Lower leg skin (tissue), 4 donors: ENCODE data around the gene FAM209A. TPM values are rescaled to one million over a fixed set of nuclear protein-coding genes. Genes with fewer than 3 reads are reported as not detected.
"Not testable (repeated sequence)": the region's sequence is repeated elsewhere in the genome, so short reads cannot be mapped to it uniquely, and the experiment has no call there.

Experiments
- DNase-seq, 2 donors: peaks; one replicate each; pipeline ENCODE4 v3.0.0-alpha.2; 2019; ENCODE audit warnings: low spot score in 2 of 2
- H3K4me3 ChIP-seq: fragments of 200-600 bp; sonication (generic); 2 replicates; pipeline ENCODE4 v1.5.1; 2017; ENCODE audit warnings: mild to moderate bottlenecking, low read depth; ENCODE audit not compliant: poor library complexity, severe bottlenecking
- POLR2A ChIP-seq, 2 donors: fragments of 450-650 bp; IDR thresholded peaks; one replicate each; pipeline ENCODE4 v1.6.1; 2016 to 2017; ENCODE audit warnings: antibody characterized with exemption in 2 of 2, mild to moderate bottlenecking in 1 of 2, moderate library complexity in 1 of 2
- WGBS, 2 donors: methylation state at CpG; one replicate each; pipeline ENCODE4 v1.1.5; 2018; 5-methylcytosine and 5-hydroxymethylcytosine counted together
- intact Hi-C: fragments of 100-400 bp; cut with DNase I; formaldehyde crosslinking; loops from one replicate; pipeline ENCODE4 v1.15.0; 2023; ENCODE audit warnings: low total_unique reads
- total RNA-seq, 4 donors: library from RNA; depleted of rRNA; stranded (reverse); fragments of >200 nt; gene quantifications; one replicate each; pipeline ENCODE4 v1.1.0, GENCODE V29; 2016
- TF ChIP-seq, protein P1 (sequence below), 3 donors: fragments of 450-650 bp; IDR thresholded peaks; one replicate each; pipeline ENCODE4 v1.5.1; 2016; ENCODE audit warnings: antibody characterized with exemption in 3 of 3, mild to moderate bottlenecking in 3 of 3, moderate library complexity in 2 of 3

FAM209A gene
- total RNA-seq, 4 donors from 2014 or later = 0.81 TPM; not detected in 3

DNA sequence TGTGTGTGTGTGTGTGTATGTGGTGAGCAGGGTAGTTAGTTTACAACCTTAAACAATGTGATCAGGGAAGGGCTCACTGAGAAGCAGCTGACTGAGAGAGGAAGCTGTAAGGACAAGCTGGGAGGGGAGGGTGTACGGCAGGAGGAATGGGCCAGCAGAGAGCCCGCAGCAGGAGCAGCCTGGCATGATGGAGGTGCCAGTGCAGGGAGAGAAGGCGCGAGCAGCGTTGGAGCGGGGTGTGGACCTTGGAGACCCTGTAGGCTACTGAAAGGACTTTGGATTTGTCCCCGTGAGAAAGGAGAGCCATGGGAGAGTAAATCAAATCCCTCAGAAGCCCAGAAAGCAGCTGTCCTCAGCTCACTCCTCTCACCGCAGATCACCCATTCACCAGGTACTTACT is 27.0 kb downstream of the FAM209A start:
- DNase-seq = no peak
- whole genome bisulfite sequencing, 2 donors = 89 to 90% methylated on average over 8 of the region's 8 CpGs
- TF ChIP-seq POLR2A (IDR thresholded peaks at IDR 0.05) = no peak
- intact Hi-C loops = loop anchor here (10.0 kb wide), 2 partner anchors 433 to 503 kb away; no protein-coding TSS in a partner anchor
- no peak overlapping the region for H3K4me3 ChIP-seq

DNA sequence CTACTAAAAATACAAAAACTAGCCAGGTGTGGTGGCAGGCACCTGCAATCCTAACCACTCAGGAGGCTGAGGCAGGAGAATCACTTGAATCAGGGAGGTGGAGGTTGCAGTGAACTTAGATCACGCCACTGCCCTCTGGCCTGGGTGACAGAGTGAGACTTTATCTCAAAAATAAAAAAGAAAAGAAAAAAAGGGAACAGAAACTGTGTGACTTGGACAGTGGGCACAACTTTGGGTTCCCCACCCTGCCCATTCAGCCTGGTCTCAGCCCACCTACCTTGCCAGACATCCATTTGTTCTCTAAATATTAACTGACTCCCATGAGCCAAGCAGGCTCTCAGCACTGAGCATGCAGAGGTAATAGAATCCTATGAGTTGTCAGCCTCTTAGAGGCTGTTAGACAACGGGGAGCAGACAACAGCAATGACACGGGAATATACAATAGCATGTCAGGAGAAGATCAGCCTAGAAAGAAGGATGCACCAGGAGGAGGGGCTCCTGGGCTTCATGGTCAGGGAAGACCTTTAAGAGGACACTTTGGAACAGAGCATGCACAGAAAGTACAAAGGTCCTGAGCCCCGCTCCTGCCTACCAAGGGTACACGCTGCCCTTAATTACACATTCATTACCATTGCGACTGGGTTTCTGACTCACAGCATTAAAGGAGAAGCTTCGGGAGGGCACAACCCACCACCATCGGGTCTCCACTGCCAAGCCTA is 28.5 kb downstream of the FAM209A start:
- TF ChIP-seq POLR2A (IDR thresholded peaks at IDR 0.05) = no peak
- TF ChIP-seq, protein P1, sequence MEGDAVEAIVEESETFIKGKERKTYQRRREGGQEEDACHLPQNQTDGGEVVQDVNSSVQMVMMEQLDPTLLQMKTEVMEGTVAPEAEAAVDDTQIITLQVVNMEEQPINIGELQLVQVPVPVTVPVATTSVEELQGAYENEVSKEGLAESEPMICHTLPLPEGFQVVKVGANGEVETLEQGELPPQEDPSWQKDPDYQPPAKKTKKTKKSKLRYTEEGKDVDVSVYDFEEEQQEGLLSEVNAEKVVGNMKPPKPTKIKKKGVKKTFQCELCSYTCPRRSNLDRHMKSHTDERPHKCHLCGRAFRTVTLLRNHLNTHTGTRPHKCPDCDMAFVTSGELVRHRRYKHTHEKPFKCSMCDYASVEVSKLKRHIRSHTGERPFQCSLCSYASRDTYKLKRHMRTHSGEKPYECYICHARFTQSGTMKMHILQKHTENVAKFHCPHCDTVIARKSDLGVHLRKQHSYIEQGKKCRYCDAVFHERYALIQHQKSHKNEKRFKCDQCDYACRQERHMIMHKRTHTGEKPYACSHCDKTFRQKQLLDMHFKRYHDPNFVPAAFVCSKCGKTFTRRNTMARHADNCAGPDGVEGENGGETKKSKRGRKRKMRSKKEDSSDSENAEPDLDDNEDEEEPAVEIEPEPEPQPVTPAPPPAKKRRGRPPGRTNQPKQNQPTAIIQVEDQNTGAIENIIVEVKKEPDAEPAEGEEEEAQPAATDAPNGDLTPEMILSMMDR (IDR thresholded peaks at IDR 0.05) = no peak
- no peak for DNase-seq
- intact Hi-C loops = loop anchor here (10.0 kb wide), 2 partner anchors 432 to 502 kb away; no protein-coding TSS in a partner anchor
- 71 to 74% methylated on average over 8 of the region's 8 CpGs for WGBS, 2 donors
- H3K4me3 ChIP-seq = no peak overlapping the region

DNA sequence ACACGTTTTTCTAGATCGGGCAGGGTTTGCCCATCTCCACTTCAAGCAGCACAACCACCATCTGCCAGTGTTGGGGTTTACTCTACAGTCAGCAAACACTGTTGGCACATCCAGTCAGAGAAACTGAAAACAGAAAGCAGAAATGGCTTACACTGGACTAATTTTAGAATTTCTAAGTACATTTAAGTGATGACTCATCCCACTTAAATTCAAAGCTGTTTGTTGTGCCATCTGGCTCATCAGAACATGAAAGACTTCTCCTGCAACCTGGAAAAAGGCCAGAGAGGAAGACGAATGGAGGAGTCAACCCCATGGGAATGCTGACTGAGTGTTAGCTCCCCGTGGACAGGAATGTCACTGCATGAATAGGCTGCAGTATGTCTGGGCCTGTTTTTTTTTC is 30.3 kb downstream of the FAM209A start:
- intact Hi-C loops = loop anchor here (10.0 kb wide), 2 partner anchors 430 to 500 kb away; no protein-coding TSS in a partner anchor
- peak in 1 of 2 donors; percentile 79 for DNase-seq
- WGBS, 2 donors = 3% methylated on average over 4 of the region's 4 CpGs
- no peak for TF ChIP-seq POLR2A (IDR thresholded peaks at IDR 0.05)
- TF ChIP-seq, protein P1 (IDR thresholded peaks at IDR 0.05) = no peak
- no peak overlapping the region for H3K4me3 ChIP-seq

DNA sequence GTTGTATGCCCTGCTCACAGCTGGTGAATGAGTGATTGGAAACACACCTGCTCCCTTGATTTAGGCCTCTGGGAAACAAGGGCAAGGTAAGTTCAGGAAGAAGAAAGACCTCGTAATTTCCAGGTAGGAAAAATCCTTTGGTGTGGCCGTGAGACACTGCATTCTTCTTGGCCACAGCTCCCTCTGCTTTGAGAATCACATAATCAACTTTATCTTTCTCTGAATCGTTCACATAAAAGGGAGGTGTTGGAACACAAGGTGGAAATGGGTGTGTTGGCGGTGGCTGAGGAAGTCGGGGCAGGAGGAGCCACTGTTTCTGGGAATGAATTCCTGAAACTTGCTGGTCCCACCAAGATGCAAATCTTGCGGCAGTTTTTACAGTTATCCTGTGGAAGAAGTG is 34.4 kb downstream of the FAM209A start:
- intact Hi-C loops = loop anchor here (10.0 kb wide), 2 partner anchors 426 to 496 kb away; no protein-coding TSS in a partner anchor
- TF ChIP-seq, protein P1 (IDR thresholded peaks at IDR 0.05) = no peak
- no peak for TF ChIP-seq POLR2A (IDR thresholded peaks at IDR 0.05)
- no peak for DNase-seq
- no peak overlapping the region for H3K4me3 ChIP-seq
- WGBS, 2 donors = 38 to 46% methylated on average over 6 of the region's 6 CpGs

DNA sequence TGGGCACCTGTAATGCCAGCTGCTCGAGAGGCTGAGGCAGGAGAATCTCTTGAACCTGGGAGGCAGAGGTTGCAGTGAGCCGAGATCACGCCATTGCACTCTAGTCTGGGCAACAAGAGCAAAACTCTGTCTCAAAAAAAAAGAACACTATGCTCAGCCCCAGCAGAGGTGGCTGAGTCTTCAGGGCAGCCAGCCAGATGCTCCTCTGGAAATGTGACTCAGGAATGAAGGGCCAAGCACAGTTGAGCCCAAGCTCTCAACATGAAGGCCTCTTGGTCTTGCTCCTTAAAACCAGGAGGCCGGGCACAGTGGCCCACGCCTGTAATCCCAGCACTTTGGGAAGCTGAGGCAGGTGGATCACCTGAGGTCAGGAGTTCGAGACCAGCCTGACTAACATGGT is 40.0 kb downstream of the FAM209A start:
- 89 to 97% methylated on average over 6 of the region's 6 CpGs for WGBS, 2 donors
- DNase-seq, intact Hi-C loops, H3K4me3 ChIP-seq: not testable (repeated sequence)

DNA sequence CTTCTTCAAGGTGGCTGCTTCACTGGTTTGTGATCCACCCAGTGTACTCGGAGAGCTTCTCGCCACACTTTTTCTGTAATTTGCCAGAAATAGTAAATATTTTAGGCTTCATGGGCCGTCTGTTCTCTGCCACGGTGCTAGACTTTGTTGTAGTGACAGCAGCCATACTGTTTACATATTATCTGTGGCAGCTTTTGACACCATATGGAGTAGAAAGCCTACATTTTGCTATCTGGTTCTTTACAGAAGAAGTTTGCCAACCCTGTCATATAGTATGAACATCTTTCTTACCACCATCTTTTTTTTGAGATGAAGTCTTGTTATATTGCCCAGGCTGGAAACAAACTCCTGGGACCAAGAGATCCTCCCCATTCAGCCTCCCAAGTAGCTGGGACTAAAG is 41.0 kb downstream of the FAM209A start:
- WGBS, 2 donors = 78 to 85% methylated on average over 4 of the region's 4 CpGs
- no peak for TF ChIP-seq POLR2A (IDR thresholded peaks at IDR 0.05)
- TF ChIP-seq, protein P1 (IDR thresholded peaks at IDR 0.05) = no peak
- H3K4me3 ChIP-seq = no peak overlapping the region
- intact Hi-C loops = no loop called here
- no peak for DNase-seq

DNA sequence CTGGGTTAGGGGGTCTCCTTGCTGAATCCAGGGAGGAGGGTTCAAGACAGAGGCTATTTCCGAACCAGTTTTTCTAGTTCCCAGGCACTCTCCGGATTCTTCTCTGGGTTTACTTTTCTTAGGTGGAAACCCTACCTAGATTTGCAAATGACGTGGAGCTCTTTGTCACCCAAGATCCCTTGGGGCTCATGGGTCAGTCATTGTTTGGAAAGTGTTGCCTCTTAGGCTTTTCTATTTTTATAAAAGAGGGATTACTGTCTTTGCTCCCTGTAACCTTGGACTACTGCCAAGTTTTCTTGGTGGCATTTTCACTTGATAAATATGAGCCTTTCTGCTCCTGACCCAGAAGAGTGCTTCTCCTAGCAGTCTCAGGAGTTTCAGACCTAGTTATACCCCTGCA is 42.1 kb downstream of the FAM209A start:
- intact Hi-C loops = no loop called here
- WGBS, 2 donors = 52 to 56% methylated on average over 3 of the region's 3 CpGs
- no peak for DNase-seq
- no peak overlapping the region for H3K4me3 ChIP-seq
- TF ChIP-seq, protein P1 (IDR thresholded peaks at IDR 0.05) = no peak
- TF ChIP-seq POLR2A (IDR thresholded peaks at IDR 0.05) = no peak
